GM23338 (cell line): Measurements from ENCODE around the gene COQ10A. TPM values are rescaled to one million over a fixed set of nuclear protein-coding genes. Genes with fewer than 3 reads are reported as not detected.

Source experiments
- ATAC-seq: fragments of 200-7000 bp; cut with Tn5 transposase; 3 replicates; pipeline ENCODE4 v1.9.1; 2020
- DNase-seq: peaks from one replicate; pipeline ENCODE4 v3.0.0-alpha.2; 2015; ENCODE audit warnings: low spot score
- H2AFZ ChIP-seq: fragments of 200-600 bp; sonication (generic); 2 replicates; pipeline ENCODE4 v1.8.0; 2016; ENCODE audit warnings: antibody characterized with exemption, mild to moderate bottlenecking, moderate library complexity
- H3F3A ChIP-seq: fragments of 200-600 bp; sonication (generic); replicated peaks from 2 replicates; pipeline ENCODE4 v1.8.0; 2017; ENCODE audit warnings: antibody characterized with exemption, mixed run types, low read depth
- H3K27ac ChIP-seq: fragments of 200-600 bp; sonication (generic); 2 replicates; pipeline ENCODE4 v1.6.1; 2016; ENCODE audit warnings: low read depth
- H3K27me3 ChIP-seq: fragments of 200-600 bp; sonication (generic); 2 replicates; pipeline ENCODE4 v1.8.0; 2016; ENCODE audit warnings: mild to moderate bottlenecking, mixed run types, moderate library complexity; ENCODE audit not compliant: insufficient read depth
- H3K36me3 ChIP-seq: fragments of 200-600 bp; sonication (generic); 2 replicates; pipeline ENCODE4 v1.8.0; 2016; ENCODE audit warnings: mild to moderate bottlenecking; ENCODE audit not compliant: insufficient read depth
- H3K4me1 ChIP-seq: fragments of 200-600 bp; sonication (generic); 2 replicates; pipeline ENCODE4 v1.8.0; 2016; ENCODE audit warnings: mild to moderate bottlenecking, moderate library complexity; ENCODE audit not compliant: insufficient read depth
- H3K4me2 ChIP-seq: fragments of 200-600 bp; sonication (generic); 2 replicates; pipeline ENCODE4 v1.7.1; 2017; ENCODE audit warnings: mixed run types
- H3K4me3 ChIP-seq: fragments of 200-600 bp; sonication (generic); 2 replicates; pipeline ENCODE4 v1.6.1; 2016; ENCODE audit warnings: mixed run types
- H3K79me2 ChIP-seq: fragments of 200-600 bp; sonication (generic); replicated peaks from 2 replicates; pipeline ENCODE4 v1.8.0; 2017; ENCODE audit warnings: mild to moderate bottlenecking; ENCODE audit not compliant: insufficient read depth
- H3K9me2 ChIP-seq: fragments of 200-600 bp; sonication (generic); 2 replicates; pipeline ENCODE4 v1.8.0; 2017; ENCODE audit not compliant: insufficient read depth
- H4K20me1 ChIP-seq: fragments of 200-600 bp; sonication (generic); replicated peaks from 2 replicates; pipeline ENCODE4 v1.8.0; 2017; ENCODE audit warnings: mild to moderate bottlenecking; ENCODE audit not compliant: insufficient read depth
- H3K27ac Mint-ChIP-seq: 2 replicates; pipeline ENCODE4 v1.8.0; 2020; ENCODE audit warnings: inconsistent platforms, mild to moderate bottlenecking, moderate library complexity, mixed read lengths
- H3K27me3 Mint-ChIP-seq: 3 replicates; pipeline ENCODE4 v1.8.0; 2022; ENCODE audit warnings: low read depth, mild to moderate bottlenecking, moderate library complexity, mixed read lengths, inconsistent platforms; ENCODE audit not compliant: insufficient read depth, poor library complexity
- H3K36me3 Mint-ChIP-seq: 3 replicates; pipeline ENCODE4 v1.8.0; 2021; ENCODE audit warnings: low read depth, mild to moderate bottlenecking, inconsistent platforms, moderate library complexity, mixed read lengths
- H3K4me1 Mint-ChIP-seq: 3 replicates; pipeline ENCODE4 v1.8.0; 2020; ENCODE audit warnings: mild to moderate bottlenecking, inconsistent platforms, mixed read lengths
- H3K4me3 Mint-ChIP-seq: 3 replicates; pipeline ENCODE4 v1.8.0; 2021; ENCODE audit warnings: moderate library complexity, mild to moderate bottlenecking, inconsistent platforms, mixed read lengths
- H3K9me3 Mint-ChIP-seq: 3 replicates; pipeline ENCODE4 v1.8.0; 2020; ENCODE audit warnings: moderate library complexity, mild to moderate bottlenecking, inconsistent platforms, mixed read lengths
- CREB1 ChIP-seq: fragments of 250-450 bp; sonication (Bioruptor Pico); IDR thresholded peaks from 2 replicates; pipeline ENCODE4 v1.5.0; 2020; ENCODE audit warnings: low read depth, mild to moderate bottlenecking, moderate library complexity
- CTCF ChIP-seq, 2 experiments: fragments of 200-600 bp in 1 of 2; sonication (generic) in 1 of 2; conservative IDR thresholded peaks; 2 replicates each; pipeline versions ENCODE4 v1.5.1 to v1.6.1; 2016 to 2017; ENCODE audit warnings: antibody characterized with exemption in 2 of 2, low read depth in 2 of 2, mild to moderate bottlenecking in 2 of 2, moderate library complexity in 1 of 2
- ETS1 ChIP-seq: IDR thresholded peaks from 2 replicates; pipeline ENCODE4 v1.6.1; 2016; ENCODE audit warnings: antibody characterized with exemption
- EZH2 ChIP-seq: fragments of 200-600 bp; sonication (generic); IDR thresholded peaks from one replicate; pipeline ENCODE4 v1.8.0; 2017; ENCODE audit warnings: antibody characterized with exemption, mild to moderate bottlenecking, low read depth; ENCODE audit not compliant: unreplicated experiment
- EZH2phosphoT487 ChIP-seq: fragments of 200-600 bp; sonication (generic); IDR thresholded peaks from one replicate; pipeline ENCODE4 v1.8.1; 2018; ENCODE audit warnings: antibody characterized with exemption; ENCODE audit not compliant: unreplicated experiment
- JUNB ChIP-seq: IDR thresholded peaks from one replicate; pipeline ENCODE4 v1.6.1; 2016; ENCODE audit warnings: antibody characterized with exemption; ENCODE audit not compliant: unreplicated experiment
- NANOG ChIP-seq: IDR thresholded peaks from 2 replicates; pipeline ENCODE4 v1.6.1; 2016; ENCODE audit warnings: antibody characterized with exemption, borderline replicate concordance
- POLR2AphosphoS5 ChIP-seq: IDR thresholded peaks from 2 replicates; pipeline ENCODE4 v1.6.1; 2016; ENCODE audit warnings: antibody characterized with exemption, low read depth
- STAT1 ChIP-seq: IDR thresholded peaks from one replicate; pipeline ENCODE4 v1.6.1; 2016; ENCODE audit warnings: antibody characterized with exemption; ENCODE audit not compliant: unreplicated experiment
- ZNF114 ChIP-seq: fragments of 250-450 bp; sonication (Bioruptor Pico); IDR thresholded peaks from 2 replicates; pipeline ENCODE4 v1.5.0; 2020; ENCODE audit warnings: mild to moderate bottlenecking, moderate library complexity
- ZNF331 ChIP-seq: fragments of 250-450 bp; sonication (Bioruptor Pico); IDR thresholded peaks from 2 replicates; pipeline ENCODE4 v1.5.0; 2020; ENCODE audit warnings: low read depth, mild to moderate bottlenecking, moderate library complexity
- ZNF462 ChIP-seq: fragments of 250-450 bp; sonication (Bioruptor Pico); IDR thresholded peaks from 2 replicates; pipeline ENCODE4 v1.5.0; 2020; ENCODE audit warnings: mild to moderate bottlenecking, moderate library complexity
- polyA plus RNA-seq: library from polyadenylated mRNA; unstranded; fragments of >200 nt; fragmentation: Nextera tagmentation; extraction: Ambion mirVana; gene quantifications from 2 replicates; pipeline ENCODE4 v1.2.1, GENCODE V29; 2016
- total RNA-seq: library from RNA; depleted of rRNA; stranded (reverse); fragments of >200 nt; shearing (Covaris generic); gene quantifications from 2 replicates; pipeline ENCODE4 v1.2.3, GENCODE V29; 2014
- TF ChIP-seq, protein P1 (sequence below): IDR thresholded peaks from one replicate; pipeline ENCODE4 v1.6.1; 2018; ENCODE audit warnings: antibody characterized with exemption; ENCODE audit not compliant: unreplicated experiment

COQ10A gene
- total and polyA plus RNA-seq, 2 experiments from 2014 or later = 12.8 to 15.2 TPM

DNA sequence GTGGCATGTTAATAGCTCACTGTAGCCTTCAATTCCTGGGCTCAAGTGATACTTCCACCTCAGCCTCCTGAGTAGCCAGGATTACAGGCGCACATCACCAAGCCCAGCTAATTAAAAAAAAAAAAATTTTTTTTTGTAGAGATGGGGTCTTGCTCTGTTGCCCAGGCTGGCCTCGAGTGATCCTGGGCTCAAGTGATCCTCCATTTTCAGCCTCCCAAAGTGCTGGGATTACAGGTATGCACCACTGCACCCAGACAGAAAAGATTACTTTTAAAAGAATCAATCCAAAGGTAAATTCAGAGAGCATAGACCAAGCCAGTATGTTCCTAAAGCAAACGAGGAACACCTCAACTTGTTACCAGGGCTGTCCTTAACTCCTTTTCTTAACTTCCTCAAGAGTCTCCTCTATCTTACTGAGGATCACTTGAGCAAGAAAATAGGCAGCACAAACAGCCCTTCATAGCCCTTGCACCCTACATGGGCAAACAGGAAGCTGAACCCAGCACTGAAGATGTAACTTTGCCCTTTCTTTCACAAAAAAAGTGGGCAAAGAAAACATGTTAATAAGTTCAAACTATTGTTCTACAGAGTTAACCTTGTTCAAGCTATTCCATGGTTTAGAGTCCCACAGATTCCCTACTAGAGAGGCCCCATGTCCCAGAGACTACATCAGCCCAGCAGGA lies 22.1 kb downstream of the COQ10A start:
- H3K4me3 Mint-ChIP-seq = no peak overlapping the region
- no peaks in the 10 kb centered on the region for H3K9me3 Mint-ChIP-seq
- peaks cover 36% of the 10 kb centered on the region for H3K36me3 Mint-ChIP-seq
- Histone ChIP-seq H3K27me3 (no peaks in the 10 kb centered on the region), H3K4me1 (peaks cover 13% of the 10 kb centered on the region), H2AFZ (no peak overlapping the region), H3K79me2 (peaks cover 55% of the 10 kb centered on the region), H3K36me3 (peaks cover 14% of the 10 kb centered on the region), H4K20me1 (no peaks in the 10 kb centered on the region; the same call in 1 of the 2 replicates), H3K9me2 (no peaks in the 10 kb centered on the region), H3K4me3 (no peak overlapping the region), H3K27ac (no peak overlapping the region; the same call in 1 of the 2 replicates), H3K4me2 (no peak overlapping the region), H3F3A (peaks cover 23% of the 10 kb centered on the region; the same call in 1 of the 2 replicates)
- peaks cover 5% of the 10 kb centered on the region for H3K27me3 Mint-ChIP-seq
- DNase-seq (no peak), ATAC-seq (no peak)
- H3K27ac Mint-ChIP-seq = no peak overlapping the region
- TF ChIP-seq CREB1 (CRISPR knock-in tag) (no peak), NANOG (no peak), EZH2phosphoT487 (no peak), CTCF (conservative IDR thresholded peaks at IDR 0.05; ENCODE audit: low read depth in 2 of 2) (no peak), STAT1 (no peak), EZH2 (no peak), POLR2AphosphoS5 (no peak), ZNF331 (CRISPR knock-in tag) (no peak), JUNB (no peak), ETS1 (no peak), ZNF114 (CRISPR knock-in tag) (no peak), ZNF462 (CRISPR knock-in tag) (no peak)
- TF ChIP-seq, protein P1, sequence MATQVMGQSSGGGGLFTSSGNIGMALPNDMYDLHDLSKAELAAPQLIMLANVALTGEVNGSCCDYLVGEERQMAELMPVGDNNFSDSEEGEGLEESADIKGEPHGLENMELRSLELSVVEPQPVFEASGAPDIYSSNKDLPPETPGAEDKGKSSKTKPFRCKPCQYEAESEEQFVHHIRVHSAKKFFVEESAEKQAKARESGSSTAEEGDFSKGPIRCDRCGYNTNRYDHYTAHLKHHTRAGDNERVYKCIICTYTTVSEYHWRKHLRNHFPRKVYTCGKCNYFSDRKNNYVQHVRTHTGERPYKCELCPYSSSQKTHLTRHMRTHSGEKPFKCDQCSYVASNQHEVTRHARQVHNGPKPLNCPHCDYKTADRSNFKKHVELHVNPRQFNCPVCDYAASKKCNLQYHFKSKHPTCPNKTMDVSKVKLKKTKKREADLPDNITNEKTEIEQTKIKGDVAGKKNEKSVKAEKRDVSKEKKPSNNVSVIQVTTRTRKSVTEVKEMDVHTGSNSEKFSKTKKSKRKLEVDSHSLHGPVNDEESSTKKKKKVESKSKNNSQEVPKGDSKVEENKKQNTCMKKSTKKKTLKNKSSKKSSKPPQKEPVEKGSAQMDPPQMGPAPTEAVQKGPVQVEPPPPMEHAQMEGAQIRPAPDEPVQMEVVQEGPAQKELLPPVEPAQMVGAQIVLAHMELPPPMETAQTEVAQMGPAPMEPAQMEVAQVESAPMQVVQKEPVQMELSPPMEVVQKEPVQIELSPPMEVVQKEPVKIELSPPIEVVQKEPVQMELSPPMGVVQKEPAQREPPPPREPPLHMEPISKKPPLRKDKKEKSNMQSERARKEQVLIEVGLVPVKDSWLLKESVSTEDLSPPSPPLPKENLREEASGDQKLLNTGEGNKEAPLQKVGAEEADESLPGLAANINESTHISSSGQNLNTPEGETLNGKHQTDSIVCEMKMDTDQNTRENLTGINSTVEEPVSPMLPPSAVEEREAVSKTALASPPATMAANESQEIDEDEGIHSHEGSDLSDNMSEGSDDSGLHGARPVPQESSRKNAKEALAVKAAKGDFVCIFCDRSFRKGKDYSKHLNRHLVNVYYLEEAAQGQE = no peak
- peaks cover 9% of the 10 kb centered on the region for H3K4me1 Mint-ChIP-seq
